Right lobe of liver (tissue), 6 donors: ENCODE results near the gene SLC36A4. TPM values are rescaled to one million over a fixed set of nuclear protein-coding genes. Genes with fewer than 3 reads are reported as not detected.

Experiments
- ATAC-seq, 4 donors: fragments of 200-7000 bp; cut with Tn5 transposase; one replicate each; pipeline ENCODE4 v1.9.1; 2020; ENCODE audit warnings: mild to moderate bottlenecking in 4 of 4, moderate library complexity in 4 of 4
- DNase-seq, 3 donors: peaks; one replicate each; pipeline ENCODE4 v3.0.0-alpha.2; 2020
- H3K27ac ChIP-seq, 3 donors: fragments of 200-600 bp; one replicate each; pipeline ENCODE4 v1.8.0; 2022
- H3K27me3 ChIP-seq, 2 donors: fragments of 200-600 bp; one replicate each; pipeline ENCODE4 v1.8.0; 2022
- H3K36me3 ChIP-seq, 4 donors: fragments of 200-600 bp; sonication (generic) in 1 of 4; one replicate each; pipeline versions ENCODE4 v1.5.1 to v1.8.0; 2017 to 2022; ENCODE audit warnings: control low read depth in 1 of 4
- H3K4me1 ChIP-seq, 4 donors: fragments of 200-600 bp; sonication (generic) in 1 of 4; one replicate each; pipeline versions ENCODE4 v1.5.1 to v1.8.0; 2017 to 2022; ENCODE audit warnings: control low read depth in 1 of 4
- H3K4me3 ChIP-seq, 3 donors: fragments of 200-600 bp; one replicate each; pipeline ENCODE4 v1.8.0; 2022
- H3K9me3 ChIP-seq, 4 donors: fragments of 200-600 bp; sonication (generic) in 1 of 4; one replicate each; pipeline versions ENCODE4 v1.5.1 to v1.8.0; 2017 to 2022; ENCODE audit warnings: control low read depth in 1 of 4
- CTCF ChIP-seq, 4 donors: fragments of 200-600 bp in 3 of 4; fragments of 450-650 bp in 1 of 4; IDR thresholded peaks; one replicate each; pipeline versions ENCODE4 v1.5.1 to v1.8.0; 2016 to 2022; ENCODE audit warnings: antibody characterized with exemption in 4 of 4, mild to moderate bottlenecking in 2 of 4
- POLR2A ChIP-seq: fragments of 450-650 bp; IDR thresholded peaks from one replicate; pipeline ENCODE4 v1.6.1; 2017; ENCODE audit warnings: antibody characterized with exemption, mild to moderate bottlenecking
- WGBS: methylation state at CpG from one replicate; pipeline ENCODE4 v1.1.6; 2018; ENCODE audit warnings: low coverage, low lambda C conversion rate; ENCODE audit not compliant: insufficient coverage; ENCODE audit errors: missing lambda C conversion rate; 5-methylcytosine and 5-hydroxymethylcytosine counted together
- intact Hi-C, 2 donors: fragments of 100-400 bp; cut with DNase I; formaldehyde crosslinking; loops; one replicate each; pipeline versions ENCODE4 v1.11.2 to v1.14.1; 2022
- total RNA-seq, 6 experiments: library from RNA; depleted of rRNA in 2 of 6; stranded (reverse); fragments of >200 nt in 2 of 6; fragmentation: NEBNext Ultra II Directional in 3 of 6; extraction: Animal tissue kit (Norgen Biotek cat#: 25700) in 3 of 6; gene quantifications; one replicate each; pipeline versions ENCODE4 v1.1.0 to v1.2.4, GENCODE V29; 2016 to 2023
- donor health status: DM: no; HTN: yes; CAD: no.
- donor health status: DM: no; HTN: no; CAD: no.
- donor health status: DM: no; HTN: no; CAD: no.
- donor health status: DM: no; HTN: yes; CAD: no.
- donor health status: DM: no; HTN: yes; CAD: no.

Gene SLC36A4
- total RNA-seq, 6 experiments from 2014 or later = 3.2 to 10.7 (median 6.5) TPM

- TF ChIP-seq CTCF (IDR thresholded peaks at IDR 0.05) (no peak), POLR2A (no peak)
- no peaks in the 10 kb centered on the region for H3K4me1 ChIP-seq
- intact Hi-C loops = no loop called here
- H3K9me3 ChIP-seq = no peaks in the 10 kb centered on the region
- H3K27me3 ChIP-seq = no peaks in the 10 kb centered on the region
- no peaks in the 10 kb centered on the region for H3K36me3 ChIP-seq
- H3K4me3 ChIP-seq = no peak overlapping the region
- DNase-seq = no peak
- H3K27ac ChIP-seq = no peak overlapping the region
- ATAC-seq = no peak
Observed at GRCh38 chr11:93160156-93160555, 37.6 kb downstream of the SLC36A4 start.

GRCh38 chr11:93159721-93160120 is 38.1 kb downstream of the SLC36A4 start:
- H3K36me3 ChIP-seq = no peaks in the 10 kb centered on the region
- WGBS = 88% methylated on average over 2 of the region's 2 CpGs

GRCh38 chr11:93155738-93156137 is 42.1 kb downstream of the SLC36A4 start:
- no peaks in the 10 kb centered on the region for H3K9me3 ChIP-seq
- H3K27ac ChIP-seq = no peak overlapping the region
- no peak overlapping the region for H3K4me3 ChIP-seq
- intact Hi-C loops = no loop called here
- no peaks in the 10 kb centered on the region for H3K27me3 ChIP-seq
- 93% methylated on average over 3 of the region's 3 CpGs for WGBS
- H3K36me3 ChIP-seq = no peaks in the 10 kb centered on the region
- DNase-seq (no peak), ATAC-seq (no peak)
- H3K4me1 ChIP-seq = no peaks in the 10 kb centered on the region
- no peak for TF ChIP-seq CTCF (IDR thresholded peaks at IDR 0.05)
- TF ChIP-seq POLR2A = no peak

More at GRCh38 chr11:93159721-93160120, 38.1 kb downstream of the SLC36A4 start:
- no peak for ATAC-seq
- H3K4me3 ChIP-seq = no peak overlapping the region
- intact Hi-C loops = no loop called here
- H3K27me3 ChIP-seq = no peaks in the 10 kb centered on the region
- no peak for DNase-seq
- H3K9me3 ChIP-seq = no peaks in the 10 kb centered on the region
- no peaks in the 10 kb centered on the region for H3K4me1 ChIP-seq
- TF ChIP-seq CTCF (IDR thresholded peaks at IDR 0.05) (no peak), POLR2A (no peak)
- H3K27ac ChIP-seq = no peak overlapping the region

GRCh38 chr11:93145390-93145915 is 52.3 kb downstream of the SLC36A4 start:
- no peak for TF ChIP-seq CTCF (IDR thresholded peaks at IDR 0.05)
- TF ChIP-seq POLR2A = no peak
- Histone ChIP-seq H3K4me1 (no peaks in the 10 kb centered on the region), H3K27me3 (no peaks in the 10 kb centered on the region), H3K27ac (no peak overlapping the region), H3K36me3 (no peaks in the 10 kb centered on the region), H3K4me3 (no peak overlapping the region), H3K9me3 (no peaks in the 10 kb centered on the region)
- intact Hi-C loops = no loop called here
- ATAC-seq = no peak
- WGBS = 83% methylated on average over 6 of the region's 6 CpGs
- DNase-seq = no peak

GRCh38 chr11:93143800-93144199 is 54.0 kb downstream of the SLC36A4 start:
- H3K27ac ChIP-seq = no peak overlapping the region
- no peaks in the 10 kb centered on the region for H3K27me3 ChIP-seq
- ATAC-seq (no peak), DNase-seq (no peak)
- TF ChIP-seq CTCF (IDR thresholded peaks at IDR 0.05) (no peak), POLR2A (no peak)
- no peaks in the 10 kb centered on the region for H3K36me3 ChIP-seq
- H3K4me3 ChIP-seq = no peak overlapping the region
- no peaks in the 10 kb centered on the region for H3K4me1 ChIP-seq
- intact Hi-C loops = no loop called here
- H3K9me3 ChIP-seq = no peaks in the 10 kb centered on the region
